Astrocyte (in vitro differentiated cells and primary cell): ENCODE results near the gene PCCA. TPM values are rescaled to one million over a fixed set of nuclear protein-coding genes. Genes with fewer than 3 reads are reported as not detected.

ENCODE experiments used
- DNase-seq: peaks from one replicate; pipeline ENCODE4 v3.0.0-alpha.2; 2010; ENCODE audit warnings: low read depth
- FAIRE-seq: peaks from 2 replicates; lab custom pipeline; 2011; peaks lifted over from hg19 to GRCh38; lab: Jason Lieb, UNC
- H2AFZ ChIP-seq: 2 replicates; pipeline ENCODE4 v1.6.0; 2012; ENCODE audit warnings: low read depth, low read length, inconsistent platforms
- H3K27ac ChIP-seq: 2 replicates; pipeline ENCODE4 v1.5.1; 2011; ENCODE audit warnings: low read depth, low read length, inconsistent platforms
- H3K27me3 ChIP-seq: 2 replicates; pipeline ENCODE4 v1.6.0; 2011; ENCODE audit warnings: low read length, inconsistent platforms; ENCODE audit not compliant: insufficient read depth
- H3K36me3 ChIP-seq: 2 replicates; pipeline ENCODE4 v1.5.1; 2011; ENCODE audit warnings: low read length, inconsistent platforms; ENCODE audit not compliant: insufficient read depth
- H3K4me1 ChIP-seq: 2 replicates; pipeline ENCODE4 v1.5.1; 2011; ENCODE audit warnings: low read length, inconsistent platforms; ENCODE audit not compliant: insufficient read depth
- H3K4me2 ChIP-seq: 2 replicates; pipeline ENCODE4 v1.6.0; 2012; ENCODE audit warnings: low read length, inconsistent platforms
- H3K4me3 ChIP-seq: 2 replicates; pipeline ENCODE4 v1.5.1; 2011; ENCODE audit warnings: low read depth, mild to moderate bottlenecking, low read length, inconsistent platforms; ENCODE audit not compliant: insufficient read depth
- H3K79me2 ChIP-seq: 2 replicates; pipeline ENCODE4 v1.6.0; 2012; ENCODE audit warnings: mild to moderate bottlenecking, low read length, inconsistent platforms; ENCODE audit not compliant: insufficient read depth
- H3K9ac ChIP-seq: 2 replicates; pipeline ENCODE4 v1.6.0; 2012; ENCODE audit warnings: mild to moderate bottlenecking, low read length, inconsistent platforms
- H3K9me3 ChIP-seq: 2 replicates; pipeline ENCODE4 v1.5.1; 2012; ENCODE audit warnings: low read depth, mild to moderate bottlenecking, low read length, inconsistent platforms; ENCODE audit not compliant: insufficient read depth
- H4K20me1 ChIP-seq: 2 replicates; pipeline ENCODE4 v1.6.0; 2012; ENCODE audit warnings: low read length, inconsistent platforms; ENCODE audit not compliant: insufficient read depth
- H3K27ac Mint-ChIP-seq: one replicate; pipeline ENCODE4 v1.8.0; 2021; ENCODE audit warnings: mild to moderate bottlenecking, mixed read lengths; ENCODE audit not compliant: unreplicated experiment
- H3K27me3 Mint-ChIP-seq: one replicate; pipeline ENCODE4 v1.8.0; 2021; ENCODE audit warnings: low read depth, mixed read lengths; ENCODE audit not compliant: unreplicated experiment
- H3K36me3 Mint-ChIP-seq: one replicate; pipeline ENCODE4 v1.8.0; 2021; ENCODE audit warnings: low read depth, mixed read lengths; ENCODE audit not compliant: unreplicated experiment
- H3K4me1 Mint-ChIP-seq: one replicate; pipeline ENCODE4 v1.8.0; 2021; ENCODE audit warnings: low read depth, mixed read lengths; ENCODE audit not compliant: unreplicated experiment
- H3K4me3 Mint-ChIP-seq: one replicate; pipeline ENCODE4 v1.8.0; 2021; ENCODE audit warnings: mild to moderate bottlenecking, moderate library complexity, mixed read lengths; ENCODE audit not compliant: unreplicated experiment
- H3K9me3 Mint-ChIP-seq: one replicate; pipeline ENCODE4 v1.8.0; 2021; ENCODE audit warnings: mild to moderate bottlenecking, mixed read lengths; ENCODE audit not compliant: unreplicated experiment
- CTCF ChIP-seq: IDR thresholded peaks from 2 replicates; pipeline ENCODE4 v1.5.1; 2011; ENCODE audit warnings: low read depth, mild to moderate bottlenecking, inconsistent platforms, low read length, moderate library complexity; ENCODE audit not compliant: insufficient read depth
- EZH2 ChIP-seq: IDR thresholded peaks from 2 replicates; pipeline ENCODE4 v1.6.1; 2012; ENCODE audit warnings: mild to moderate bottlenecking, low read length, inconsistent platforms; ENCODE audit not compliant: insufficient read depth
- total RNA-seq: library from RNA; stranded (reverse); gene quantifications from 2 replicates; pipeline ENCODE4 v1.2.1, GENCODE V29; 2021

PCCA gene
- total RNA-seq, 1 donor from 2014 or later: 13.9 TPM

GRCh38 chr13:100491164-100491842 lies 402.4 kb downstream of the PCCA start:
- Histone ChIP-seq H3K9ac (no peak overlapping the region), H3K27ac (no peak overlapping the region), H3K4me3 (no peak overlapping the region), H3K27me3 (no peaks in the 10 kb centered on the region), H4K20me1 (no peaks in the 10 kb centered on the region), H3K9me3 (no peaks in the 10 kb centered on the region), H3K36me3 (no peaks in the 10 kb centered on the region), H3K4me2 (peak overlapping the region; percentile 24), H3K79me2 (no peaks in the 10 kb centered on the region), H3K4me1 (peaks cover 7% of the 10 kb centered on the region), H2AFZ (no peak overlapping the region)
- peak; percentile 74 for DNase-seq
- Mint-ChIP-seq H3K9me3 (no peaks in the 10 kb centered on the region), H3K4me1 (peaks cover 8% of the 10 kb centered on the region), H3K27me3 (no peaks in the 10 kb centered on the region), H3K36me3 (peaks cover 4% of the 10 kb centered on the region), H3K27ac (no peak overlapping the region), H3K4me3 (no peak overlapping the region)
- TF ChIP-seq EZH2: no peak
- no peak for TF ChIP-seq CTCF
- FAIRE-seq: no peak

- Histone ChIP-seq H3K79me2 (no peaks in the 10 kb centered on the region), H3K4me2 (no peak overlapping the region), H3K9me3 (no peaks in the 10 kb centered on the region), H3K4me1 (peaks cover 7% of the 10 kb centered on the region), H3K4me3 (no peak overlapping the region), H4K20me1 (no peaks in the 10 kb centered on the region), H3K9ac (no peak overlapping the region), H3K27me3 (no peaks in the 10 kb centered on the region), H2AFZ (no peak overlapping the region), H3K27ac (no peak overlapping the region), H3K36me3 (no peaks in the 10 kb centered on the region)
- H3K4me3 Mint-ChIP-seq: no peak overlapping the region
- DNase-seq: peak; percentile 40
- no peak for FAIRE-seq
- no peak for TF ChIP-seq CTCF
- no peak for TF ChIP-seq EZH2
- peaks cover 17% of the 10 kb centered on the region for H3K4me1 Mint-ChIP-seq
- H3K36me3 Mint-ChIP-seq: peaks cover 4% of the 10 kb centered on the region
- H3K27me3 Mint-ChIP-seq: no peaks in the 10 kb centered on the region
- H3K9me3 Mint-ChIP-seq: no peaks in the 10 kb centered on the region
- H3K27ac Mint-ChIP-seq: no peak overlapping the region
Observed at GRCh38 chr13:100493418-100493817, 404.5 kb downstream of the PCCA start.

GRCh38 chr13:100495455-100495854 lies 406.6 kb downstream of the PCCA start:
- Histone ChIP-seq H3K36me3 (no peaks in the 10 kb centered on the region), H3K9ac (no peak overlapping the region), H3K27ac (no peak overlapping the region), H4K20me1 (no peaks in the 10 kb centered on the region), H3K79me2 (no peaks in the 10 kb centered on the region), H3K4me1 (peaks cover 7% of the 10 kb centered on the region), H3K27me3 (no peaks in the 10 kb centered on the region), H3K9me3 (no peaks in the 10 kb centered on the region), H3K4me2 (no peak overlapping the region), H3K4me3 (no peak overlapping the region), H2AFZ (no peak overlapping the region)
- Mint-ChIP-seq H3K36me3 (peaks cover 4% of the 10 kb centered on the region), H3K4me1 (peaks cover 18% of the 10 kb centered on the region), H3K4me3 (no peak overlapping the region), H3K9me3 (no peaks in the 10 kb centered on the region), H3K27ac (no peak overlapping the region), H3K27me3 (no peaks in the 10 kb centered on the region)
- DNase-seq (no peak), FAIRE-seq (peak; percentile 47)
- TF ChIP-seq EZH2: no peak
- no peak for TF ChIP-seq CTCF
